GM21619 (cell line): ENCODE data around the gene SLC4A5.
"Not testable (repeated sequence)": the region's sequence is repeated elsewhere in the genome, so short reads cannot be mapped to it uniquely, and the experiment has no call there.

Experiments used
- ATAC-seq: cut with Tn5 transposase; IDR thresholded peaks from one replicate; pipeline ENCODE4 v1.9.1; 2021; ENCODE audit not compliant: unreplicated experiment

Gene SLC4A5

DNA sequence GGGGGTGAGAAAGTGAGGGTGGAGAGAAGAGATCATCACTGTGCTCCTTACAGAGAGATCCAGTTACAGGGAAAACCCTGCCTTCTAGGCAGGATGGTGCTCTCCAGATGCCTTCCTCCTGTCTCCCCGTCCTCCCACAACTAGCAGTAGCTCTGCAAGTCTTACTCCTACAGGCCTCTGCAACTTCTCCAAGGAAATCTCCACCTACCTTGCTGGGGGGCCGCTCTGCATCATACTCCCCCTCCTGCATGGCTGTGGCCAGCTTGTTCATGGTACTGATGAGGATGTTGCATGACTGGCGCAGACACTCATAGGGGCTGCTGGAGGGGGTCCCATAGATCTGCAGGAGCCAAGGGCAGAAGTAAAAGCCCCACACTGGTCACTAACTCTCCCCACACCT, 22.8 kb upstream of the SLC4A5 start:
- no peak for ATAC-seq

DNA sequence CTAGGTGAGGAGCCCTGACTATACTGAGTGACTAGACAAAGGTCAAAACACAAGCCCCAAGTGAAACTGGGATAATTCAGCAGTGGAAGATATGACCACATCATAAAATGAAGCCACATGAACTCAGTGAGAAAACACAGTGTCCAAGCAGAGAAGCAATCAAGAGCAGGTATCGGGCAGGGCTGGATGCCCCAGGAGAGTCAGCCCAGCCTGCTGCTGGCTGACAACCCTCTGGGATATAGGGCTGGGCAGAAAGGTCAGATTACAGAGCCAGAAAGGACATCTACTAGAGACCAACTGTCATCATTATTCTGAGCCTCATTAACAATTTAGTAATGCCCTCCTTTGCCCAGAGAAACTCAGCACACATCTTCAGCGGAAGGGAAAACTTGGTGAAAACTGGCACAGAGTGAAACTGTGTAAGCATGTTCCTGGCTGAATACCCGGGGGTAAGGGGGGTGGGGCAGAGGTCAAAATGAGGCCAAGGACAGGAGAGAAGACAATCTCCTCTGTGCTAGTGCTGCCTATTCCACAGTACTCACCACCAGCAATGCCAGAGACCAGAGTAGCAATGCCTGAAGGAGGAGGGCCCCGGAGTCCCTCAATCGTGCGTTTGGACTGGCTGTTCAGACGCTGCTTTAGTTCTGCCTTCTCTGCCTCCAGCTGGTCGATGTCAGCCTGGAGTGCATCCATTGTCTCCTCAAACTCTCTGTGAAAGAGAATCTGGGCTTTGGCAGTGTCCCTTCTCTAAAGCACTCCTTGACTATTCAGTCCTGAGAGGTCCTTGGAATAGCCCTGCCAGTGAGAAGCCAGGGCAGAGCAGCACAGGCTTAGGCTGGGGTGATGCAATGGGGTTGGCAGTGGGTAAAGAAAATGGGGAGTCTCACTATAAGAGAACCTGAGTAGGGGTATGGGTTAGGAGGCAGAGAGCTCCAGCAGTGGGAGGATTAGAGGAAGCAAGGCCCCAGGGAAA, 21.6 kb upstream of the SLC4A5 start:
- no peak for ATAC-seq

GRCh38 chr2:74361327-74361726, 18.1 kb upstream of the SLC4A5 start:
- no peak for ATAC-seq

DNA sequence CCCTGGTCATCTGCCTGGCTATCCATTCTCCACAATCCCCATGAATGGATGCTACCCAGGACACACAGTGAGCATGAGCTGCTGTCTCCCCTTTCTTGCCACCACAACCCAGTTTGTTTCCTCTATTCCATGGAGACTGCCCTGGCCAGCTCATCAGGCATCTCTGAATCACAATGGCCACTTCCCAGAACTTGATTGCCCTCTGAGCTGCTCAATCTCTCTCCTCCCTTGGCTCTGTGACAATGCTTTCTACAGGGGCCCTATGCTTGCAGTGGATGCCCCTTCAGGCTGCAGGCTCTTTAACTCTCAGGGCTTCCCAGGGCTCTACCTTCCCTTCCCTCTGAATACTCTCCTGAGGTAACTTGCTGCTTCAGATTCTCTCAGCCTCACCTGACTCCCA, 14.4 kb upstream of the SLC4A5 start:
- no peak for ATAC-seq

DNA sequence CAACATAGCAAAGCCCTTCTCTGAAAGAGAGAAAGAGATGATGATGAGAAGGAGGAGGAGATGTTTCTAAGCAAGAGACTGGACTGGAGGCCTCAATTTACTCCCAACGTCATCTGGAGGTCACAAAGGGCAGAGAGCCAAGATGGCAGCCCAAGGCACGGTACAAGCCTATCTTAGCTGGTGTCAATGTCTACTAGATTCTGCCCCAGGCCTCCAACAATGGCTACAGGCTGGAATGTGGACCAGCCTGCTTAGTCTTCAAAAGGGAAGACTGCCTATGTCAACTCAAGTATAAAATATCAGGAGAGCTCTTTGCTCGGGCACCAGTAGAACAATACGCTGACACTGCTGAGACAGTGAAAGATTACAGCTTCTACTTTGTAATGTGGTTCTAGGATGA, 6.7 kb upstream of the SLC4A5 start:
- no peak for ATAC-seq

DNA sequence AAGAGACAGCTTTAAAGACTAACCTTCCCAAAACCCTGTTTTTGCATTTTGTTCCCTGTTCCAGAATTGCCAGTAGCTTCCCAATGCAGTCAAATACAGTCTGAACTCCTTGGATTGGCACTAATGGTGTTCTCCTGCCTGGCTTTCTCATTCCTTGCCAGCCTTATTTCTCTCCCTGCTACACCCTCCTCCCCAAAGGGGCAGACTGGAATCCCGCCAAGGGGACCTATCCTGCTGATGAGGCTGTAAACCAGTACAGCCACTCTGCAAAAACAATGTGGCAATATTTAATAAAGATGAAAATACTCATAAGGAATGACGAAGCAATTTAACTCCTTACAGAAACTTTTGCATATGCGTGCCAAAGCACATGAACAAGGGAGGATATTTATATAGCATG, 4.5 kb upstream of the SLC4A5 start:
- no peak for ATAC-seq

DNA sequence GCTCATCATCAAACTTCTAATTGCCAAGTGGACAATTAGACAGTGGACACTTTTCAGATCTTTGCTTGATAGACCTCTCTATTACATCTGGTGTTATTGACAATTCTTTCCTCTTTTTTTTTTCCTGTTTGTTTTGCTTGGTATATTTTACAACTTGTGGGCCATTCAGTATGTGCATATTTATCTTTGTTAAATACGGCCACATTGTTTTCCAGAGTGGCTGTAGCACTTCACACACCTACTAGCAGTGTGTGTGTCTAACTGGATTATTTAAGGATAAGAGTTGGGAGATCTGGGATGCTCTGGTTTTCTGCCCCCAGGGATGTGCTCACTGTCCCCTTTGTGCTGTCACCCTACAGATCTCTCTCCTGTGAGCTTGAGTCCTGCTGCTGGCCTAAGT, 4.1 kb upstream of the SLC4A5 start:
- ATAC-seq, result no peak

DNA sequence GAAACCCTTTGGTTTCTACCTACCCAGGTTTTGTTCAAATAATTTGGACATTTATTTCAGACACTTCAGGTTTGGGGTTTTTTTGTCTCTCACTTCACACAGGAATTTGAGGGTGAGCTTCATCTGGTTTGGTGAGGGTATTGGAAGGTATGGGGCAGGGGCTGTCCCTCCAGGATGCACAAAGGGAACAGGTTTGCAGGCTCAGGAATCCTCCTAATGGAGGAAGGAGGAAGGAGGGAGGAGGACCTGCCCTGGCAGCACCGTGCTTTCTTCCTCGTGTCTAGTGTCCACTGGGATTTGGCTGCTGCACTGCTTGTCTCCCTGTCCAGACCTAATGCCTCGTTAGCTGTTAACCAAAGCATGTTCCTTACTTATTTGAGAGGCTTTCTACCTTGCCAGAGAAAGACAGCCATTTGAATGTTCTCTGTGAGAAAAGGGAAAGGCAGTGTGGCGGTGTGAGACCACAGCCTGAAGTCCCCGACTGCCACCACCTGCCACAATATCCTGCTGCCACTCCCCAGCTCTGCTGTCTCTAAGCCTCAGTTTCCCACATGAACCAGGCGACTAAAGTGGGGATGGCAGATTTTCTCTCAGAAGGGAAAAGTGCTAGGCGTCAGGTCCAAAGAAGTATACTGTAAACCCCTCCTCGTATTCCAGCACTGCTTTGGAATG, 2.2 kb upstream of the SLC4A5 start:
- ATAC-seq, result no peak

DNA sequence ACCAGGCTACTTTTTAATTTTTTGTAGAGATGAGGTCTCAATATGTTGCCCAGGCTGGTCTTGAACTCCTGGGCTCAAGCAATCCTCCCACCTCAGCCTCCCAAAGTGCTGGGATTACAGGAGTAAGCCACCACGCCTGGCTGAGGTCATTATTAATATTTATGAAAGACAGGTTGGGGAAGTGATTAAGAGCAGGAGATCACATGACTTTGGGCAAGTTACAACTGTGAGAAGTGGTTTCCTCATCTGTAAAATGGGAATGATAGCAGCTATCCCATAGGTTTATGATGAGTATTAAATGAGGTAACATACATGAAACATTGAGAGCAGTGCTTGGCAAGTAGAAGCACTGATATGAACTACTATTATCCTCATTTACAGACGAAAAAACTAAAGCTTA, 7.0 kb downstream of the SLC4A5 start:
- ATAC-seq, result not testable (repeated sequence)

DNA sequence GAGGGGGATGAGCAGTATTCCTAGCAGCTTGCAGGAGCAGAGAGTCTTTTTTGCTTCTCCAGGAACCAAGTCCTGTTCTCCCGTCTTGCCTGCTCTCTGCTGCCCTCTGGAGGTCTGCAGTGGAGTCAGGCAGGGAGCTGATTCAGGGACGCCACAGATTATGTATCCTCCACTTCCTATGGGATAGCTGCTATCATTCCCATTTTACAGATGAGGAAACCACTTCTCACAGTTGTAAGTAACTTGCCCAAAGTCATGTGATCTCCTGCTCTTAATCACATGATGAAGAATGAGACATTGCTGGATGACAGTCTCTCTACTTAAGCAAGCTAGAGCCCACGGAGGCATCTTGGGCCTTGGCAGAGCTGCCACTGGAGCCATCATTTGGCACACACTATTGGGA, 8.3 kb downstream of the SLC4A5 start:
- no peak for ATAC-seq

DNA sequence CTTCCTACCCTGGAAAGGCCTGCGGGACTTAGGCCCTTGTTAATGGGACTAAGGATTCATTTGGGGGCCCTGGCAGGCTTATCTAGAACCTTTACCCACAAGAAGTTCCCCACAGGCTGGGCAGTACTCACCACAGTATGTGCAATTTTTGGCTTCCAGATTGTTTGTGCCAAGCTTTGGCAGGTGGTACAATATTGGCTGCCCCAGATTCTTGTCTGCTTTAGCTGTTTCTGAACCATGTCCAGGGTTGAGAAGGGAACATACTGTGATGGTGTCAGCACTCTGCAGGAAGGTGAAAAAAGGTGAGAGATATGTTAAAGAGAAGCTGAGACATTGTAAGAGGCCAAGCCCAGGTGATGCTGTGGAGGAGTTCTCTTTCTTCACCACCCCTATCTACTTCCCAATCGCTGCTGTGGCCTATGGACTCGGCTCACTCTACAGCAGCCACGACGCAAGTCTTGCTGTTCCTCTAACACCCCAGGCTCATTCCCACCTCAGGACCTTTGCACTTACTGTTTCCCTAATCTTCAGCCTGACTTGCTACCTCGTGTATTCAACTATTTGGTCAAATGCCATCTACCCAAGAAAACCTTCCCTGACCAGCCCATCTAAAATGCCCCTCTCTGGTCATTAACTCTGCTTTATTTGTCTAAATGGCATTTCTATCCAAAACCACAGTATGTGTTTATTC, 9.2 kb downstream of the SLC4A5 start:
- ATAC-seq, result no peak

GRCh38 chr2:74333175-74333574, 10.0 kb downstream of the SLC4A5 start:
- ATAC-seq, result no peak

GRCh38 chr2:74332550-74333174, 10.6 kb downstream of the SLC4A5 start:
- no peak for ATAC-seq

- ATAC-seq, result no peak
Measured at GRCh38 chr2:74328573-74328972, 14.6 kb downstream of the SLC4A5 start.

- ATAC-seq, result no peak
Measured at GRCh38 chr2:74328074-74328473, 15.1 kb downstream of the SLC4A5 start.

- no peak for ATAC-seq
Measured at GRCh38 chr2:74327627-74328026, 15.6 kb downstream of the SLC4A5 start.

DNA sequence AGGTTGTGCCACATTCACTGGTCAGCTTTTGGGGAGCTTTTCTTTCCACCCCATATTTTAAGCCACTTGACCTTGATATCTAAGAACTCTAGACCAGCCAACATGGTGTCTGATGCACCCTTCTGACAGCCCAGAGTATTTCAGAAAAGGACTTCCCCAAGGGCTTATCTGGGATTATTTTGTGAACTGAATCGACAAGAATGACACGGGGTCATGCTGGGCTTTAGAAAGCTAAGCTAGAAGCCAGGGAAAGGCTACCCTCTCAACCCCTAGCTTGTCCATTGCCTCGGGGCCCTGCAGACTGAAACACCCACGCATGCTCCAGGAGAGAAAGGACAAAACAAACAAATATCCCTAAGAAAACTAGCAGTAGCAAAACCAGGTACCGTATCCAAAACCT, 16.0 kb downstream of the SLC4A5 start:
- ATAC-seq, result no peak

DNA sequence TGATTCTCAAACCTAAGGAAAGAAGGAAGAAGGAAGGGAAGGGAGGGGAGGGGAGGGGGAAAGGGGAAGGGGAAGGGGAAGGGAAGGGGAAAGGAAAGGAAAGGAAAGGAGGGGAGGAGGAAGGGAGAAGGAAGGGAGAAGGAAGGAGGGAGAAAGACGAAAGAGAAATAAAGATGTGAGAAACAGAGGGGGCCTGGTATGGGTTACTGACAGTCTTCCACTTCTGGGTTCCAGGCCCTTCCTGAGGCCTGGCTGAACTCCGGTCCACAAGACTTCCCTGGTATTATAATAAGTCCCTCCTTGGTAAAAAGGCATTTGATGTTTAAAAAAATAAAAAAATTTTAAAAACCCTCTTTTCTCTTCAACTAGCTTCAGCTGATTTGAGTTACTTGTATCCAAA, 17.4 kb downstream of the SLC4A5 start:
- no peak for ATAC-seq

GRCh38 chr2:74321737-74322136, 21.5 kb downstream of the SLC4A5 start:
- no peak for ATAC-seq

DNA sequence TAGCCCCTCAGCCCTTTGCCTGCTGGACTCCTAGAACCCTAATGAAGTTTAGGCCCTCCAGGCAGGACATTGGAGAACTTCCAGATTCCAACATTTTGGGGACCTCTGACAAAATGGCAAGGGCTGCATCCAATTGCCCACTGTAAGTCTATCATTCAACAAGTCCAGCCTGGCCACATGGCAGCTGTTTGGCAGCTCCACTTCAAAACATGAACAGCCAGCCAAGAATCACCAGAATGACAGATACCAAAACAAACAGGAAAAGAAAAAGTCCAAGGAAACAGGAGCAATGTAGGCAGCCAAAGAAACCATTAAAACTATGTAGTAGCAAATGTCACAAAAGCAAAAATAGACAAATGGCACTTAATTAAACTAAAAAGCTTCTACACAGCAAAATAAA, 25.5 kb downstream of the SLC4A5 start:
- ATAC-seq, result no peak

DNA sequence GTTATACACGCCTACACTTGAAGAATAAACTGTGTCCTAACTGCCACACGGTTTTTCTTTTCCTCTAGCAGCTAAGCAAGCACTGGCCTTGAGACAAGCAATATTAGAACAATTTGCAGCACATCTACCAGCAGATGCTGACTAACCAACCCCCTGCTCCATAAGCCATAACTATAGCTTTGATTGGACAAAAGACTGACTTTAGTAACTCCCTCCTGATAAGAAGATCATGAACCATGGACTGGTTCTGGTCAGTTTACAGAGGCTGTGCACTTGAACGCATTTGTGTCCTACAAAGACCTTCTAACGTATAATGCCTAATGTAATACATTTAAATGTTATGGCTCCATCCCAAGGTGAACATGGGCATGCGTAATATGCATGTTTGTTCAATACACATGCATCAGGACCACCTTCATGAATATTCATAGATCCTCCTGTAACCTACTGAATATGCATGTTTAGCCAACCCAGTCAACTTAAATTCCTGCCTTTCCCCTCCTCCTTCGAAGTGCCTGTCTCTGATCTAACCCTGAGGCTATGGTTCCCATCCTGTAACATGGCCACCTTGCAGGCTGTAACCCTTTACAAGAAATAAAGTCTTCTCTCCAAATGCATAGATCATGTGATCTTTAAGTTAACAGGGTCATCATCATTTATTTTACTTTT, 26.5 kb downstream of the SLC4A5 start:
- ATAC-seq, result no peak
